Iris pigment epithelial cell (primary cell): ENCODE results near the gene TP73.

Source experiments
- DNase-seq: peaks from one replicate; pipeline ENCODE4 v3.0.0-alpha.2; 2011; ENCODE audit warnings: low read depth

Gene TP73

DNA sequence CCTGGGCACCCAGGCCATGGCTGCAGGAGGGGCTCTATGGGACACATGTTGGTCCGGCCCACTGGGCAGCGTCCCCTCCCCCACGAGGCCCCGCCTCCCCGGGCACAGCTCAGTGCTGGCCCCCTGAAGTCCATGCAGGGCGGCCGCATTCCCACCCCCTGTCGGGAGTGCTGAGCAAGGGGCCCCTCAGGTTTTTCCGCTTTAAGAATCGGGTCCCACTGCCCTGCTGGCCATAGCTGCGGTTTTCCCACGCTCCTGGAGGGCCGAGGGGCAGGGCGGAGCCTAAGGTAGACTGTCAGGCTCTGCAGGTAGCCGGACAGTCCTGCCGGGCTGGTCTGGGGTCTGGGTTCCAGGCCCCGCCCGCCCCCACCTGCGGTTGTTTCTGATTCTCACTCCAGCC lies 56.5 kb downstream of the TP73 start:
- no peak for DNase-seq

DNA sequence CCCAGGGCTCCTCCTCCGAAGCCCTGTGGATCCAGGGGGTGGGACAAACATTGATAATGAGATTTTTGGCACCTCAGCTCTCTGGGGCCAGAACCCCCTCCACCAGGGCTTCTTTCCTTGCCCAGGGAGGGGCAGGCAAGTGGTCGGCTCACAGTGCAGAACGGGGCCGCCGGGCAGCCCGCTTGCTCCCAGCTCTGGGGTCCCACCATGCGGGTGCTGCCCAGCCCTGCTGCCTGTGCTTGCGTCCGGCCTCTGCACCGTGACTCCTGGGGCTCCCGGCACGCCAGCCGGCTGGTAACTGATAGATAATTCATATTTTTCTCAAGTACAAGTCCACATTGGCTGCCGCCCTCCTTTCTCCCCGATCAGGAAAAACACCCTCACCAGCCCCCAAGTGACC lies 57.9 kb downstream of the TP73 start:
- no peak for DNase-seq

DNA sequence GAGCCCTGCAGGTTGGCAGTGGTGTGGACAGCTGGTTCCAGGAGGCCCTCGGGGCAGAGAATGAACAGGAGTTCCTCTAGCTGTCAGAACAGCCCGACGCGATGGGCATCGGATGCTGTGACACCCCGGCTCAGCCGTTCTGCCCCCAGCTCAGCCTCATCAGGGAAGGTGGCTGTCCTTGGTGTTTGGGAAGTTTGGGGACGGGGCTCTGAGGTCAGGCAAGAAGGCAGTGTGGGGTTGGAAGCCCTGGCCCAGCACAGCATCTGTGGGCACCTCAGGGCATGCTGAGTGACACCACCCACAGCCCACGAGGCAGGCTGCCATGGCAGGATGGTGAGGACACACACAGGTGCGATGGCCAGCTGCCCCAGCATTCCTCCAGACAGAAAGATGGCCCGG lies 59.1 kb downstream of the TP73 start:
- DNase-seq, result no peak

DNA sequence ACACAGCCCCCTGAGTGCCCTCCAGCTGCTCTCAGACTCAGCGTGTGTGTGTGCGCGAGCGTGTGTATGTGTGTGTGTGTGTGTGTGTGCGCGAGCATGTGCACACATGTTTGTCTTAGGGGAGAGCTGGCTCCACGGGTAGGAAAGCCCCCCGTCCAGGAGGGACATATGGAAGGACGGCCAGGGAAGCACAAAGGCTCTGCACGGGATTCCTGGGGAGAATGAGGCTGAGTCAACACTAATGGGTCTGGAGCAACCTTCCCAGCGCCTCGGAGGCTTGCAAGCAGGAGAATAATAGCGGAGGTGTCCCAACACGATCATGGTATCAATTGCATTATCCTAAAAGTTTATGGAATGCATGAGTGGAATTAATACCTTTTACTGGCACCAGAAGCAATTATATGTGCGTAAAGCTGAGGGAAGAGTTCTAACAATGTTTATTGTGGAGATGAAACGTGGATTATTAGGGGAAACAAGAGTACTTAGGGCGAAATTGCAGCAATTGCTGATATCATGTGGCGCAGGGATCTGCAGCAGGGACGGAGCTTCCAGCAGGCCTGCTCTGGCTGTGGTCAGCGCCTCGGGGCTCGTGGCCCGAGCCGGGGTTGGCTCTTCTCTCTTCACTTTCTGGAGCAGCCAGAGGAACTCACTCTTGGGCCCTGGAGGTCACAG lies 59.6 kb downstream of the TP73 start:
- DNase-seq, result no peak

DNA sequence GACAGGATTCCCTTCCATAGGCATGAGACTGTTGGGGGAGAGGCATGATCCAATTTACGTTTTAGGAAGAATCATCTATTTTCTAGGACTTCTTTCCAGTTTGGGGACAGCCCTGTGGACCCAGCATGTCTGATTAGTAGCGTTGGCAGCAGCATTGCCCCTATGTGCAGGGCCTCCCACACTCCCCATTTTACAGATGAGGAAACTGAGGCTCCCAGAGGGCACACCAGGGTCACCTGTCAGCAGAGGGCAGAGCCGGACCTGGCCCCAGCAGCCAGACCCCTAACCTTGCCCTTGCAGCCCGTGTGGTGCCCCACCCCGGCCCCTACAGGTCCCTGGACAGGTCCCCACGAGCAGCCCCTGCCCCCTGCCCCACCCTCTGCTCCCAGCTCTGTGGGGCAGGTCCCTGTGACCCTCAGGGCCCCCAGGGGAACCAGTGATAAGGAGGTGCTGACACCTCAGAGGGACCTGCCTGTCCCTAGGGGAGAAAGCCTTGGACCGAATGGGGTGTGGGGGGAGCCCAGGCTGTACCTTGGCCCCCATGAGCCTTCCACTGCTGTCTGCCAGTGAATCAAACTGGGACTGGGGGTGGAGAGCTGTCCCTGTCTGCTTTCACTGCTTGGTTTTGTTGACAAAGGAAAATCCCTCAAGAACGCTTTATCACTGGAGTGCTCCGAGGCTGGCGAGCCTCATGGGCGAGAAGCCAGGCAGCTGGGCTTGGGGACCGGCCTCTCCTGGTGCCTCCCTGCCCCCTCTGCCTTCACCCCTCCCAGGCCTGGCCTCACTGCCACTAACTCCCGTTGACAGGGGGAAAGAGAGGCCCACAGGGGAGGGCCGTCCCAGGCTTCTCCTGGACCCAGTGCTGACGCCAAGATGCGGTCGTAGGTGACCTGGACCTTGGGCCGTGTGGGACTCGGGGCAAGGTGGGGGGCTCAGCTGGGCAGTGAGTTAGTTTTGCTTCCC lies 60.5 kb downstream of the TP73 start:
- no peak for DNase-seq

DNA sequence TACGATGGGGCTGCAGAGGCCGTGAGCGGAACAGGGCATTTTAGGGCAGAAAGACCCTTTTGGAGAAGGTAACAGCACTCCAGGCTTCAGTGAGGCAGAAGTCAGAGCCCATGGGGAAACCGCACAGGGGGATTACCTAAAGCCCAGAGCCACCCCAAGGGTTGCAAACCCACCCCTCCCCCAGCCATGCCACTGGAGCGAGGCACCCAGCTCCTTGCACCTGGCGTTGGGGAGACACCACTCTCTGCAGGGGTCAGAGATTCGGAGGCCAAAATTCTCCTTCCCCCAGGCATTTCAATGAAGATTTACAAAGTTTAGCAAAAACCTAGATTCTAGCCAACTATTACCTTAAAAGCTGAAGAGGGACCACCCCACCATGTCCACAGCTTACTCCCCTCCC lies 61.5 kb downstream of the TP73 start:
- no peak for DNase-seq

DNA sequence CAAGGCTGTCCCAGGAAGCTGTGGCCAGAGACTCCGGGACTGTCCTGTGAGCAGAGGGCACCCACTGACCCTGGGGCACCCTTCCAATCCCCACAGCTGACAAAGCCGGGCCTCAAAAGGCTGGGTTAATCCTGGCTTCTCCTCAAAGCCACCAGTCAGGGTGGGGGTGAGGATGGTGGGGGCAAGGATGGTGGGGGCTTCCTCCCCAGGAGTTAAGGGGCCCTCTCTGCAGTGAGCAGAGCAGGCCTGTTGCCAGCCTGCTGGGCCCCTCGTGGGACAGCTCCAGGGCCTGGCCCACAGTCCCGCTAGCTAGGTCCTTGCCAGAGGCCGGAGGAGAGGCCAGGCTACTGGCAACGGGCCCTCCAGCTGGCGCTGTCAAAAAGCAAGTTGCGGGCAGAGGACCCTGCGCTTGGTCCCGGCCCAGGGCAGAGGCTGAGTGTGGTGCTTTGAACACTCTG lies 62.0 kb downstream of the TP73 start:
- no peak for DNase-seq

DNA sequence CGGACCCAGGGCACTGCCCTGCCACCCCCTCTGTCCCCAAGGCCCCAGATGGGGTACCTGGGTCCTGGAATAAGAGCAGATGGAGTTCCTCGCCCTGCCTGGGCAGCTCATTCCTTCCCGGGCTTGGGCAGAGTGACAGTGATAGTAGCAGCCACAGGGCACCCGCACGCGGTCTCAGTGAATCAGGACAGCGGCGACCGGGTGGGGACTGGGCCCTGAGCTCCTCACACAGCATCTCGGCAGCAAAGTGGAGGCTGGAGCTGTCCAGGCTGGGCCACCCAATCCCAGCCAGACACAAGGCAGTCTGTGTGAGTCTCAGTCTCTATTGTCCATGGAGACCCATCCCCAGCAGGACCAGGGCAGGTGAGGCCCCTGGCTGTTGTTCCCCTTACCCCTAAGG lies 62.5 kb downstream of the TP73 start:
- no peak for DNase-seq

DNA sequence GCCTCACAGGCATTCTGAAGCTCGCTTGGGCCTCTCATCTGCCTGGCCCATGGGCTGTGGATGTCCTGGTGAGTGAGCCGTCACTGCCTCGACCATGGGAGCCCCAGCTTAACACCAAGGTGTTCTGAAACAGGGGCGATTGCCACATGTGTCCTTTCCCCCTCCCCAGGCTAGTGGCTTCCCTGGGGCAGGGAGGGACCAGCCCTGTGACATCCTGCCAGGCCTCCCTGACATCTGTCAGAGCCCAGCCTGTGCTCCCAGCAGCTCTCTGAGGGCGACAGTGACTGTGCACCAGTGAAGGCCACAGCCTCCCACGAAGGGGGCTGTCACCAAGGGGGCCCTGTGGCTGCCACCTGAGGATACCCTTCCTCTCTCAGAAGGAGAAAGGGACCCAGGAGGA lies 64.0 kb downstream of the TP73 start:
- DNase-seq, result no peak

DNA sequence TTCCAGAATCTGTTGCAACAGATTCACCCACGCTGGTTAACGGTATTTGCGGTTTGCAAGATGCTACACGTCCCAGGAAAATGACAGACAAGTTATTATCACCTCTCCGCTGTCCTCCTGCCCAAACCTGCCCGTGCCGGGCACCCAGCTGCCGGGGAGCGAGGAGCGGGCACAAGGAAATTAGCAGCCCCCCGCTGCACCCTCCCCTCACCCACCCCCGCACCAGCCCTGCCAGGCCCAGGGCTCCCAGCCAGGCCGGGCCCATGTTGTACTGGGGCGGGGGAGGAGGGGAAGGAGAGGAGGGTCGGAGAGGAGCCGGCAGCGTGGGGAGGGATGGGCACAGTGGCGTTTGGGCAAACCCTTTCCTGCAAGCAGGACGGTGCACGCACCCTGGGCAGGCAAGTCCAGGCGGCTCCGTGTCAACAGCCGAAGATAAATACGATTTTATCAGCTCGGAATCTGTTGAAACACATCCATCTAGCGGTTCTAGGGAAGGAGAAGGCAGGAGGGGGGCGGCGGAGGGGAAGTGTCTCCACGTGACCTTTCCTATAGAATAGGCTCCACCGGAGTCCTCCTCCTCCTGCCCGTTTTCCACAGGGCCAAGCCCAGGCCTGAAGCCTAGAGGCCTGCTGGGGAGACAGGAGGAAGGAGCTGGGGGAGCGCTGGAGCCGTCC lies 64.9 kb downstream of the TP73 start:
- DNase-seq, result no peak

DNA sequence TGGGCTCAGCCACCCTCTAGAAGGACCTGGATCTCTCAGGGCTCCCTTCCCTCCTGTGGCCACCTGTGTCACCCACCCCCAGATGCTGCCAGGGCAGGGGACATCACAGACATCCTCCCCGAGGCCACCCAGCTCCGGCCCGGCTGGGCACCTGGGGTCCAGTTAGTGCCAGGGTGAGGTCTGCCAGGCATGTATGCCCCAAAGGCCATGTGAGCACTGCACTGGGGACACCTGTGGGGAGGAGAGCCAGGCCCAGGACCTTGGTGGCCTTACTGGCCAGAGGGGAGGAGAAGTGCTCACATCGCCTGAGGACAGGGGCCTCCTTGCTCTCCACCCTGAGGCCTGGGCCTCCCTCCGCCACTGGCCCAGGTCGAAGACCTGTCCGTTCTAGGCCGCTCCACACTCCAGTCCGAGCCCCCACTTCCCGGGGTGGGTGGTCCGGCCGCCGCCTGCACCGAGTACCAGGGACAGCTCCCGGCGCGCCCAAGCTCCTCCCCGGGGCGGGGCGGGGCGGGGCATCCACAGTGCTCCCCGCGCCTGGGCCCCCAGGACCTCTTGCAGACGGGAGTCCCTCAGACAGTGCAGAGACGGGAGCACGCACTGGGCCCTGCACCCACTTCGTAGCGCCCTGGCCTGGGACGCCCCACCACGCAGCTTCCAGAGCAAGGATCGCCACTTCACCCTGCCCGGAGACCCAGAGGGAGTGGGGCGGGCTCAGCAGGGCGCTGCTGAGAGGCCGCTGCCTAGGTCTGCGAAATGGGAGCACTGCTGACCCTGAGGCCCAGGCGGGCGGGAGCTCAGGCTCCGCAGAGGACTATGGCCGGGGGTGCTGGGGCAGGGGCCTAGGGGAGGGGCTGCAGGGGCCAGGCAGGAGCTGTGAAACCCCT lies 65.6 kb downstream of the TP73 start:
- no peak for DNase-seq

DNA sequence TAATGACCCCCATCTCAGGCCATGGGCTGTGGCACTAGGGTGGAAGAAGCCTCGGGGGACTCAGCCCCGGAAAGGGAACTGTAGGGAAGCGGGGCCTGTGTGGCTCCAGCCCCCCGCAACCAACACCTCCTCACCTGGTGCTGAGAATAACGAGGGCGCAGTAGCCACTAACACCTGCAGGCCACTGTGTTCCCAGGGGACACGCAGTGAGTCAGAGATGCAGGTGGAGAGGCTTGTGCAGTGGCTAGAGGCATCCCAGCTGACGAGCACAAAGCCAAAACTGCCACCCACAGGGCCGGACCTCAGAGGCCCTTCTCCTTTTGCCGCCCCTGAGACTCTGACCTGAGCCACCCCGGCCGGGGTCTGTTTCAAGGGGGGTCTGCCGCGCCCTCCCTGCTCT lies 66.4 kb downstream of the TP73 start:
- DNase-seq, result no peak

DNA sequence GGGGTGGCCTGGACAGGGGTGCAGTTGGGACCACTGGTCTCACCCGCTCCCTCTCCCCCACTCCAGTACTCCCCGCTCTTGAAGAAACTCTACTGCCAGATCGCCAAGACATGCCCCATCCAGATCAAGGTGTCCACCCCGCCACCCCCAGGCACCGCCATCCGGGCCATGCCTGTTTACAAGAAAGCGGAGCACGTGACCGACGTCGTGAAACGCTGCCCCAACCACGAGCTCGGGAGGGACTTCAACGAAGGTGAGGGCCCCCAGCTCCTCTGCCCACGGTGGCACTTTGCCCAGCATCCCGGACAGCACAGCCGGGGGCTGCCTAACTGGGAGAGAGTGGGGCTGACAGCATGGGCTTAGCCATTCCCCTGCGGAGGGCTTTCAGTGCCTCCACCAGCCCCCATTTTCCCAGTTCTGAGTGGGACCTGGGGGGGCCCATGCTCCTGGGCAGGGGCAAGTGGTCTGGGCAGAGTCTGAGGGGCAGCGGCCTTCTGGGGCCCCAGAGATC lies 69.7 kb downstream of the TP73 start:
- DNase-seq, result no peak

DNA sequence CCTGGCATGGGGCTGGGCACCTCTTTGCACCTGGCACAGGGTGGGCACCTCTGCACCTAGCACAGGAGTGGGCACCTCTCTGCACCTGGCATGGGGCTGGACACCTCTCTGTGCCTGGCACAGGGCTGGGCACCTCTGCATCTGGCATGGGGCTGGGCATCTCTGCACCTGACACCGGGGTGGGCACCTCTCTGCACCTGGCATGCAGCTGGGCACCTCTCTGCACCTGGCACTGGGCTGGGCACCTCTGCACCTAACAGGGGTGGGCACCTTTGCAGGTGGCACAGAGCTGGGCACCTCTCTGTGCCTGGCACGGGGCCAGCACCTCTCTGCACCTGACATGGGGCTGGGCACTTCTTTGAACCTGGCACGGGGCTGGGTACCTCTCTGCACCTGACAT lies 70.5 kb downstream of the TP73 start:
- no peak for DNase-seq

DNA sequence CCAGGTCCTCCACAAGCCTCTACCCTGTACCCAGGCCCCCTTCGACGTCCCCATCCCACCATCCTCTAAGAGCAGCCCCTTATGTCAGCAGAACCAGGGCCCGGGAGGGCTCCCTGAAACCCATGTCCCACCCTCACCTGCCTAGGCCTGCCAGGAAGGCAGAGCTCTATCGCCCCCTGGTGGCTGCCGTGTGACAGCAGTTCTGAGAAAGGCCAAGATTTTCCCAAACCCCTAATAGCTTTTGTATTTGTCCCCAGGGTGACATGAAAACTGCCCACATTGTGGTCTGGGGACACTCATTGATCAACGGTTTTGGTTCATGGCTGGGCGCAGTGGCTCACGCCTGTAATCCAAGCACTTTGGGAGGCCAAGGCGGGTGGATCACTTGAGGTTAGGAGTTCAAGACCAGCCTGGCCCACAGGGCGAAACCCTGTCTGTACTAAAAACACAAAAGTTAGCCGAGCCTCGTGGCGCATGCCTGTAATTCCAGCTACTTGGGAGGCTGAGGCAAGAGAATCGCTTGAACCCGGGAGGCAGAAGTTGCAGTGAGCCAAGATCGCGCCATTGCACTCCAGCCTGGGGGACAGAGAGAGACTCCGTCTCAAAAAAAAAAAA lies 72.2 kb downstream of the TP73 start:
- peak; percentile 36 for DNase-seq

DNA sequence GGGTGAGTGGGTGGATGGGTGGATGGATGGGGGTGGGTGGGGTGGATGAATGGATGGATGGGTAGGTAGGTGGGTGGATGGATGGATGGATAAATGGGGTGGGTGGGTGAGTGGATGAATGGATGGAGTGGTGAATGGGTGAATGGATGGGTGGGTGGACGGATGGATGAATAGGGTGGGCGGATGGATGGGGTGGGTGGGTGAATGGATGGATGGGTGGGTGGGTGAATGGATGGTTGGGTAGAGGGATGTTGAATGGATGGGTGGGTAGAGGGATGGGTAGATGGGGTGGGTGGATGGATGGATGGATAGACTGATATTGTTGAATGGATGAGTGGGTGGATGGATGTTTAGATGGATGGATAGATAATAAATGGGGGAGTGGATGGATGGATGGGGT lies 73.0 kb downstream of the TP73 start:
- DNase-seq, result no peak

DNA sequence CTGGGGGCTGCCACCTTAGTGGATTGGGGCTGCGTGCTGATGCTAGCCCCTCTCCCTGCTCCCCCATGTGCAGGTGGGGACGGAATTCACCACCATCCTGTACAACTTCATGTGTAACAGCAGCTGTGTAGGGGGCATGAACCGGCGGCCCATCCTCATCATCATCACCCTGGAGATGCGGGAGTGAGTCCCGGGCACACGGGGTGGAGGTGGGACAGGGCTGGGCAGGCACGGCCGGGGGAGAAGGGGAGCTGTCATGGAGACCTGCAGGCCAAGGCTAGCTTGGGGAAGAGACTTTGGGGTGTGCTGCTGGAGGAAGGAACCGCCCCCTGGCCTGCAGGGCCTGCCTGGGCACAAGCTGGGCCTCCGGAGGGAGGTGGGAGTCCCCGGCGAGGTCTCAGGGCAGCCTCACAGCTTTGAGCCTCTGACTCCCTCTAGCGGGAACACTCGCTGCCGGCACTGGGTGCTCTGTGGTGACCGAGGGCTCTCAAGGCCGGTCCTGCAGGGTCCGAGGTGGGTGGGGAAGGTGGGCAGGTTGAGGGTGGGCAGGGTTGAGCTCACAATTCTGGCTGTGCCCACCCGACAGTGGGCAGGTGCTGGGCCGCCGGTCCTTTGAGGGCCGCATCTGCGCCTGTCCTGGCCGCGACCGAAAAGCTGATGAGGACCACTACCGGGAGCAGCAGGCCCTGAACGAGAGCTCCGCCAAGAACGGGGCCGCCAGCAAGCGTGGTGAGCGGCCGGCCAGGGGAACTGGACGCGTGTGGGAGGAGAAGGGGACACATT lies 74.9 kb downstream of the TP73 start:
- peak; percentile 30 for DNase-seq

DNA sequence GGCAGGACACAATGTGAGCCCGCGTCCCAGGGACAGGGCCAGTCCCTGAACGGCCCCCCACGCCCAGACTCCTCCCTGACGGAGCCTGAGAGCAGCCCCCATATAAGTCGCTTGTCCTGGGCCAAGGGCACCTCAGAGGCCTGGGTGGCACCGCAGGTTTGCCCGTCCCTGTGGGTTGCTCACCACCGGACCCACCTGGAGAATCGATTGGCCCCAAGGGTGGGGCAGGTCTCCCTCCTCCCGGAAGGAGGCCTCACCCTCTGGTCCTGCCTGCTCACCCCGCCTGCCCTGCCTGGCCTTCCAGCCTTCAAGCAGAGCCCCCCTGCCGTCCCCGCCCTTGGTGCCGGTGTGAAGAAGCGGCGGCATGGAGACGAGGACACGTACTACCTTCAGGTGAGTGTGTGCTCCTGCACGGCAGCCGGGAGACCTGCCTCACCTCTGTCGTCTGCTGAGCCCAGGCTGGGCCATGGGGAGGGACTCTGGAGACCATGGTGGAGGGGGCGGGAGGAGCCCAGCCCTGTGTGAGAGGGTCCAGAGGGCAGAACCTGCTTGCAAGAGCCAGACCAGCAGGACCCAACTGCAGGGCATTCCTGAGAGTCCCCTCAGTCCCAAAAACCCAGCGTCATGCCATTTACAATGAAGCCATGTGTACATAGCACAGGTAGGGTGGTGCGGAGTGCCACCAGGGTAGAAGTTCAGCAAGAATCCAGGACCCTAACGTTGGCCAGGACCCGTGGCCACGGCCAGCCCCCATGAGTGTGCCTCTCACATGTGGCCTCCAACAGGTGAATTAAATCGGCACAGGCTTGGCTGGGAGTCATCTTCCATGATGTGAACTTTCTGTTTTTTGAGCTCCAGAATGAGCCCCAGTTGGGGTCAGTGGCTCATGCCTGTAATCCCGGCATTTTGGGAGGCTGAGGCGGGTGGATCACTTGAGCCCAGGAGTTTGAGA lies 75.8 kb downstream of the TP73 start:
- DNase-seq, result no peak
